Measurements from ENCODE around the gene ZIC4. TPM values are rescaled to one million over a fixed set of nuclear protein-coding genes. Genes with fewer than 3 reads are reported as not detected.

Gene ZIC4
- total and polyA plus RNA-seq, 4 donors = 0.06 TPM; not detected in 3

GRCh38 chr3:147424581-147425387 lies 18.4 kb upstream of the ZIC4 start:
- Histone ChIP-seq H3K4me1 (ENCODE audit: control insufficient read depth in 4 of 4, insufficient read depth in 4 of 4, low read length in 3 of 4) (peaks cover 0 to 5% (median under 1%) of the 10 kb centered on the region in 4 donors), H3K9me3 (ENCODE audit: control insufficient read depth in 4 of 4, low read length in 3 of 4) (no peaks in the 10 kb centered on the region), H3K36me3 (ENCODE audit: control insufficient read depth in 4 of 4, insufficient read depth in 3 of 4, low read depth in 1 of 4, low read length in 3 of 4) (no peaks in the 10 kb centered on the region), H3K4me3 (ENCODE audit: low read depth in 1 of 3, low read length in 3 of 3) (no peak overlapping the region), H3K27ac (ENCODE audit: low read depth in 1 of 2, low read length in 2 of 2) (no peak overlapping the region), H3K9ac (ENCODE audit: low read depth in 1 of 2, low read length in 2 of 2) (no peak overlapping the region), H3K27me3 (ENCODE audit: control insufficient read depth in 4 of 4, insufficient read depth in 4 of 4, low read length in 3 of 4) (peaks cover 0 to 34% (median 3%) of the 10 kb centered on the region in 4 donors)
- 11% methylated on average over 14 of the region's 14 CpGs for WGBS
- DNase-seq (ENCODE audit: low spot score) = no peak
- TF ChIP-seq RXRA (IDR thresholded peaks at IDR 0.05) = no peak
- no peak for TF ChIP-seq HNF4A (conservative IDR thresholded peaks at IDR 0.05)
- TF ChIP-seq CTCF (IDR thresholded peaks at IDR 0.05; ENCODE audit: low read depth, low read length, missing input control) = no peak
- no peak for TF ChIP-seq JUND (IDR thresholded peaks at IDR 0.05)
- no peak for TF ChIP-seq FOXA1 (IDR thresholded peaks at IDR 0.05)
- no peak for TF ChIP-seq ZBTB33 (IDR thresholded peaks at IDR 0.05)
- TF ChIP-seq SP1 (IDR thresholded peaks at IDR 0.05) = no peak
- TF ChIP-seq GABPA (IDR thresholded peaks at IDR 0.05 in 1 of 2, conservative IDR thresholded peaks at IDR 0.05 in 1 of 2) = no peak
- no peak for TF ChIP-seq TAF1 (conservative IDR thresholded peaks at IDR 0.05)
- no peak for TF ChIP-seq RAD21 (IDR thresholded peaks at IDR 0.05)
- no peak for TF ChIP-seq MAX (IDR thresholded peaks at IDR 0.05)
- no peak for TF ChIP-seq YY1 (IDR thresholded peaks at IDR 0.05)

GRCh38 chr3:147423798-147424580 lies 17.6 kb upstream of the ZIC4 start:
- Histone ChIP-seq H3K27ac (ENCODE audit: low read depth in 1 of 2, low read length in 2 of 2) (no peak overlapping the region), H3K9me3 (ENCODE audit: control insufficient read depth in 4 of 4, low read length in 3 of 4) (peaks cover 0 to 2% (median 0%) of the 10 kb centered on the region in 4 donors), H3K9ac (ENCODE audit: low read depth in 1 of 2, low read length in 2 of 2) (no peak overlapping the region), H3K4me3 (ENCODE audit: low read depth in 1 of 3, low read length in 3 of 3) (no peak overlapping the region), H3K4me1 (ENCODE audit: control insufficient read depth in 4 of 4, insufficient read depth in 4 of 4, low read length in 3 of 4) (peaks cover 1 to 11% (median 7%) of the 10 kb centered on the region in 4 donors), H3K27me3 (ENCODE audit: control insufficient read depth in 4 of 4, insufficient read depth in 4 of 4, low read length in 3 of 4) (peaks cover 0 to 39% (median 3%) of the 10 kb centered on the region in 4 donors), H3K36me3 (ENCODE audit: control insufficient read depth in 4 of 4, insufficient read depth in 3 of 4, low read depth in 1 of 4, low read length in 3 of 4) (no peaks in the 10 kb centered on the region)
- DNase-seq (ENCODE audit: low spot score) = no peak
- 9% methylated on average over 33 of the region's 33 CpGs for WGBS
- TF ChIP-seq HNF4A (conservative IDR thresholded peaks at IDR 0.05) = no peak
- TF ChIP-seq RAD21 (IDR thresholded peaks at IDR 0.05) = no peak
- TF ChIP-seq FOXA2 (IDR thresholded peaks at IDR 0.05) = no peak
- no peak for TF ChIP-seq ATF3 (IDR thresholded peaks at IDR 0.05)
- TF ChIP-seq NR2F2 (IDR thresholded peaks at IDR 0.05) = no peak
- TF ChIP-seq MAX (IDR thresholded peaks at IDR 0.05) = no peak
